ENCODE data around the gene NR2F6. TPM values are rescaled to one million over a fixed set of nuclear protein-coding genes. Genes with fewer than 3 reads are reported as not detected.

NR2F6 gene
- total RNA-seq, 5 donors from 2014 or later (not counting 1 experiment from before 2014, with no cell fraction given), result 0.55 to 6.4 (median 2.8) TPM

DNA sequence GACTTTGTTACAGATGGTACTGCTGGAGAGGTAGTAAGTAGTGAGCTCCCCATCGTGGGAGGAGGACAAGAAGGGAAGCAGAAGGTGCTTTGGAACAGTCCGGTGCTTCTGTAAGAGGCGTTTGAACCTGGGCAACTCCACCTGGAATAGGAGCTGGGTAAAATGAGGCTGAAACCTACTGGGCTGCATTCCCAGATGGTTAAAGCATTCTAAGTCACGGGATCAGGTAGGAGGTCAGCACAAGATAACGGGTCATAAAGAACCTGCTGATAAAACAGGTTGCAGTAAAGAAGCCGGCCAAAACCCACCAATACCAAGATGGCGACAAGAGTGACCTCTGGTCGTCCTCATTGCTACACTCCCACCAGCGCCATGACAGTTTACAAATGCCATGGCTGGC, 41.0 kb upstream of the NR2F6 start:
- ChIA-PET CTCF (interaction anchor here in 1 of 2 donors (0.6 kb wide), 1 partner anchor 98 kb away, joined by 4 read pairs; no protein-coding TSS in a partner anchor), POLR2A (interaction anchor here (0.6 to 0.7 kb wide), 2 partner anchors 407 to 451 kb away, joined by 3 to 5 read pairs; no protein-coding TSS in a partner anchor)
- Histone ChIP-seq H3K4me3 (ENCODE audit: control insufficient read depth in 1 of 2, extremely low read depth in 1 of 2, low read length in 1 of 2) (no peak overlapping the region), H3K36me3 (ENCODE audit: control insufficient read depth in 2 of 2, extremely low read depth in 1 of 2, insufficient read depth in 1 of 2, low read length in 1 of 2) (no peaks in the 10 kb centered on the region), H3K4me1 (ENCODE audit: control insufficient read depth in 1 of 2, extremely low read depth in 1 of 2, insufficient read depth in 2 of 2, low read length in 2 of 2) (peaks cover 6 to 19% of the 10 kb centered on the region in 2 experiments), H3K27ac (ENCODE audit: low read length) (no peak overlapping the region), H3K27me3 (replicated peaks in 1 of 2; ENCODE audit: control insufficient read depth in 2 of 2, extremely low read depth in 1 of 2, insufficient read depth in 2 of 2, low read length in 1 of 2) (peaks cover 0 to 34% of the 10 kb centered on the region in 2 experiments), H3K9me3 (no peaks in the 10 kb centered on the region)
- 92% methylated on average over 7 of the region's 9 CpGs for WGBS (ENCODE audit: insufficient coverage)
- DNase-seq (no peak), ATAC-seq (replicated peaks in 1 of 4) (no peak)
- Mint-ChIP-seq H3K27me3 (peaks cover 0 to 7% of the 10 kb centered on the region in 2 donors), H3K4me1 (peaks cover 4 to 8% (median 7%) of the 10 kb centered on the region in 3 donors), H3K9me3 (no peaks in the 10 kb centered on the region), H3K36me3 (no peaks in the 10 kb centered on the region), H3K27ac (no peak overlapping the region), H3K4me3 (no peak overlapping the region)

DNA sequence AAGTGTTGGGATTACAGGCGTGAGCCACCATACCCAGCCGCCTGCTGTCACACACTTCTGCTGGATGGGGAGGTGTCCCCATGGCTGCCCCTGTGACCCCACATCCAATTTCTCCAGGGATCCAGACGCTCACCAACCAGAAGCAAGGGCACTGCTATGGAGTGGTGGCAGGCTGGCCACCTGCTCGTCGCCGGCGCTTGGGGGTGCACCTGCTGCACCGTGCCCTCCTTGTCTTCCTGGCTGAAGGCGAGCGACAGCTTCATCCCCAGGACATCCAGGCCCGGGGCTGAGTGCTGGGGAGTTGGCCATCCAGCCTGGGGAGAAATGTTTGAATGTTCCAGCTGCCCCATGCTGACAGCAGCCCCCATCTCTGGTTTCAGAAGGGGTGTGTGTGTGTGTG, 40.5 kb upstream of the NR2F6 start:
- H3K27me3 Mint-ChIP-seq, result peaks cover 0 to 7% of the 10 kb centered on the region in 2 donors
- H3K9me3 Mint-ChIP-seq, result no peaks in the 10 kb centered on the region
- POLR2A ChIA-PET, result interaction anchor here in 1 of 2 donors (0.7 kb wide), 1 partner anchor 407 kb away, joined by 5 read pairs; no protein-coding TSS in a partner anchor
- Histone ChIP-seq H3K9me3 (no peaks in the 10 kb centered on the region), H3K4me1 (ENCODE audit: control insufficient read depth in 1 of 2, extremely low read depth in 1 of 2, insufficient read depth in 2 of 2, low read length in 2 of 2) (peaks cover 6 to 23% of the 10 kb centered on the region in 2 experiments), H3K27ac (ENCODE audit: low read length) (no peak overlapping the region), H3K27me3 (replicated peaks in 1 of 2; ENCODE audit: control insufficient read depth in 2 of 2, extremely low read depth in 1 of 2, insufficient read depth in 2 of 2, low read length in 1 of 2) (peaks cover 0 to 39% of the 10 kb centered on the region in 2 experiments), H3K36me3 (ENCODE audit: control insufficient read depth in 2 of 2, extremely low read depth in 1 of 2, insufficient read depth in 1 of 2, low read length in 1 of 2) (no peaks in the 10 kb centered on the region), H3K4me3 (ENCODE audit: control insufficient read depth in 1 of 2, extremely low read depth in 1 of 2, low read length in 1 of 2) (no peak overlapping the region)
- no peaks in the 10 kb centered on the region for H3K36me3 Mint-ChIP-seq
- H3K4me1 Mint-ChIP-seq, result peaks cover 4 to 7% (median 5%) of the 10 kb centered on the region in 3 donors
- H3K4me3 Mint-ChIP-seq, result no peak overlapping the region
- H3K27ac Mint-ChIP-seq, result no peak overlapping the region
- DNase-seq (no peak), ATAC-seq (replicated peaks in 1 of 4) (no peak)
- WGBS (ENCODE audit: insufficient coverage), result 94% methylated on average over 5 of the region's 11 CpGs
- CTCF ChIA-PET, result interaction anchor here in 1 of 2 donors (0.6 kb wide), 1 partner anchor 98 kb away, joined by 4 read pairs; no protein-coding TSS in a partner anchor

DNA sequence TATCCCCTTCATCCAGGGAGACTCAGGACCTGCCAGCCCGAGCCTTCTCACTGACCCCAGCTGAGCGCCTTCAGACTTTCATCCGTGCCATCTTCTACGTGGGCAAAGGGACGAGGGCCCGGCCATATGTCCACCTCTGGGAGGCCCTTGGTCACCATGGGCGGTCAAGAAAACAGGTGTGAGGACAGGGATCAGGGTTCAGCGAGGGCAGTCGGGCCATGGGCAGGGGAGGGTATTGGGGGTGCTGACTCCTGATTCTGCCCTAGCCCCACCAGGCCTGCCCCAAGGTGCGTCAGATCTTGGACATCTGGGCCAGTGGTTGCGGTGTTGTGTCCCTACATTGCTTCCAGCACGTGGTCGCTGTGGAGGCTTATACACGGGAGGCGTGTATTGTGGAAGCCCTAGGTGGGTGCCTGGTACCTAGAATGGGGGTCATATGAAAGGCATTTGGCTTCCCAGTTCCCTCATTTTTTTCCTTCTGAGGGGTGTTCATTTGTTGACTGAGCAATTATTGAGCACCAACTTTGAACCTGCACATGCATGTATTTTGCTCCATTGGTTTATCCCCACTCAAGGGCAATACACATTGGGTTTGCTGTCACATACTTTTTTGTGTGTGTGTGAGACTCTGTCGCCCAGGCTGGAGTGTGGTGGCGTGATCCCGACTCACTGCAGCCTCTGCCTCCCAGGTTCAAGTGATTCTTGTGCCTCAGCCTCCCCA, 39.9 kb upstream of the NR2F6 start:
- no peak overlapping the region for H3K4me3 ChIP-seq (ENCODE audit: control insufficient read depth in 1 of 2, extremely low read depth in 1 of 2, low read length in 1 of 2)
- H3K9me3 ChIP-seq, result no peaks in the 10 kb centered on the region
- H3K4me1 ChIP-seq (ENCODE audit: control insufficient read depth in 1 of 2, extremely low read depth in 1 of 2, insufficient read depth in 2 of 2, low read length in 2 of 2), result peaks cover 6 to 26% of the 10 kb centered on the region in 2 experiments
- Mint-ChIP-seq H3K4me3 (no peak overlapping the region), H3K4me1 (peaks cover 4 to 7% (median 5%) of the 10 kb centered on the region in 3 donors), H3K36me3 (no peaks in the 10 kb centered on the region), H3K27ac (no peak overlapping the region), H3K27me3 (peaks cover 0 to 7% of the 10 kb centered on the region in 2 donors), H3K9me3 (no peaks in the 10 kb centered on the region)
- no peak for DNase-seq
- CTCF ChIA-PET, result no interaction called here
- no peak for ATAC-seq (replicated peaks in 1 of 4)
- H3K27ac ChIP-seq (ENCODE audit: low read length), result no peak overlapping the region
- WGBS (ENCODE audit: insufficient coverage), result 90% methylated on average over 15 of the region's 18 CpGs
- H3K36me3 ChIP-seq (ENCODE audit: control insufficient read depth in 2 of 2, extremely low read depth in 1 of 2, insufficient read depth in 1 of 2, low read length in 1 of 2), result no peaks in the 10 kb centered on the region
- POLR2A ChIA-PET, result interaction anchor here in 1 of 2 donors (0.6 kb wide), 2 partner anchors 41 to 166 kb away, joined by 3 to 4 read pairs; no protein-coding TSS in a partner anchor
- H3K27me3 ChIP-seq (replicated peaks in 1 of 2; ENCODE audit: control insufficient read depth in 2 of 2, extremely low read depth in 1 of 2, insufficient read depth in 2 of 2, low read length in 1 of 2), result peaks cover 0 to 45% of the 10 kb centered on the region in 2 experiments

DNA sequence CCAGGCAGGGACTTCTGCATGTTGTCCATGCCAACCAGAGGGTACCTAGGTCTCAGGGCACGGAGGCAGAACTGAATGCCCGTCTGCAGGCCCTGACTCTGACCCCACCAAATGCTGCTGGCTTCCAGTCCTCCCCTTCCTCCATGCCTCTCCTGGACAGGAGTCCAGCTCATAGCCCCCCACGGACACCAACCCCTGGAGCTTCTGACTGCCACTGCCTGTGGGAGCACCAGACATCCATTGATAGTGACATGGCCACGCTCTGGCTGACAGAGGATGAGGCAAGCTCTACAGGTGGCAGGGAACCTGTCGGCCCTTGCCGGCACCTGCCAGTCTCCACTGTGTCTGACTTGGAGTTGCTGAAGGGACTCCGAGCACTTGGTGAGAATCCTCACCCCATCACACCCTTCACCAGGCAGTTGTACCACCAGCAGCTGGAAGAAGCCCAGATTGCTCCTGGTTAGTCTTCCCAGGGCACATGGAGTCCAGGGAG, 37.8 kb upstream of the NR2F6 start:
- Histone ChIP-seq H3K36me3 (ENCODE audit: control insufficient read depth in 2 of 2, extremely low read depth in 1 of 2, insufficient read depth in 1 of 2, low read length in 1 of 2) (peaks cover 0 to 7% of the 10 kb centered on the region in 2 donors), H3K9me3 (no peaks in the 10 kb centered on the region), H3K4me3 (ENCODE audit: control insufficient read depth in 1 of 2, extremely low read depth in 1 of 2, low read length in 1 of 2) (no peak overlapping the region), H3K27me3 (replicated peaks in 1 of 2; ENCODE audit: control insufficient read depth in 2 of 2, extremely low read depth in 1 of 2, insufficient read depth in 2 of 2, low read length in 1 of 2) (peaks cover 0 to 38% of the 10 kb centered on the region in 2 experiments), H3K4me1 (ENCODE audit: control insufficient read depth in 1 of 2, extremely low read depth in 1 of 2, insufficient read depth in 2 of 2, low read length in 2 of 2) (peaks cover 6 to 22% of the 10 kb centered on the region in 2 experiments), H3K27ac (ENCODE audit: low read length) (no peak overlapping the region)
- POLR2A ChIA-PET, result interaction anchor here in 1 of 2 donors (0.5 kb wide), 1 partner anchor 62 kb away, joined by 9 read pairs; no protein-coding TSS in a partner anchor
- ATAC-seq (replicated peaks in 1 of 4) (no peak), DNase-seq (no peak)
- Mint-ChIP-seq H3K27ac (no peak overlapping the region), H3K36me3 (no peaks in the 10 kb centered on the region), H3K4me3 (peak overlapping the region in 2 of 3 donors; percentile 43 to 77), H3K27me3 (peaks cover 0 to 5% of the 10 kb centered on the region in 2 donors), H3K9me3 (no peaks in the 10 kb centered on the region), H3K4me1 (peaks cover 4 to 7% (median 5%) of the 10 kb centered on the region in 3 donors)
- WGBS (ENCODE audit: insufficient coverage), result 93% methylated on average over 6 of the region's 7 CpGs
- CTCF ChIA-PET, result no interaction called here

DNA sequence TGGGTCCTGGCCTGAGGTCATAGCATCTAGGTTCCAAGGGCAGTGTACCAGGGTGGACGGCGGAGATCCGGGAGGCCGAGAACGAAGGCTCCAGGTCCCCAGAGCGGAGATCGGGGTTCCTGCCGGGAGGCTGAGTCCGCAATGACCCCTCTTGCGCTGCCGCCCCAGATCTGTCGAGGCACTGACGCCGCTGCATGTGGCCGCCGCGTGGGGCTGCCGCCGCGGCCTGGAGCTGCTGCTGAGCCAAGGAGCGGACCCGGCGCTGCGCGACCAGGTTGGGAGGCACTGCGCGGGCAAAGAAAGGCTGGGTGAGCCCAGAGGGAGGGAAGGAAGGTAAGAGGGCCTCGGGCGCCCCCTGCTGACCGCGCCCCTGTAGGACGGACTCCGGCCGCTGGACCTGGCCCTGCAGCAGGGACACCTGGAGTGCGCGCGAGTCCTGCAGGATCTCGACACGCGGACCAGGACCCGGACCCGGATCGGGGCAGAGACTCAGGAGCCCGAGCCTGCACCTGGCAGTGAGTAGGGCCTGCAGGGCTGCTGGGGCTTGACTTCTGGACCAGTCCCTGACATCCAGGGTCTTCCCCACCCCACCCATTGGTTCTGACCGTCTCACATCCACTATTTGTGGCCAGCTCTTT, 36.9 kb upstream of the NR2F6 start:
- H3K4me3 Mint-ChIP-seq, result peak overlapping the region; percentile 70 to 82 (median 77)
- H3K4me1 Mint-ChIP-seq, result peaks cover 4 to 7% (median 5%) of the 10 kb centered on the region in 3 donors
- ATAC-seq (replicated peaks in 1 of 4), result peak; percentile 92 to 94 (median 93)
- peak in 34 of 35 experiments; percentile 44 to 88 (median 62) for DNase-seq
- WGBS (ENCODE audit: insufficient coverage), result 3% methylated on average over 45 of the region's 45 CpGs
- H3K36me3 Mint-ChIP-seq, result peaks cover under 1% of the 10 kb centered on the region
- peak overlapping the region; percentile 48 to 81 for H3K4me3 ChIP-seq (ENCODE audit: control insufficient read depth in 1 of 2, extremely low read depth in 1 of 2, low read length in 1 of 2)
- no peaks in the 10 kb centered on the region for H3K9me3 Mint-ChIP-seq
- H3K27ac ChIP-seq (ENCODE audit: low read length), result no peak overlapping the region
- H3K27me3 ChIP-seq (replicated peaks in 1 of 2; ENCODE audit: control insufficient read depth in 2 of 2, extremely low read depth in 1 of 2, insufficient read depth in 2 of 2, low read length in 1 of 2), result peaks cover 0 to 31% of the 10 kb centered on the region in 2 experiments
- H3K9me3 ChIP-seq, result no peaks in the 10 kb centered on the region
- ChIA-PET CTCF (interaction anchor here in 1 of 2 donors (2.1 kb wide), 1 partner anchor 16 kb away, joined by 10 read pairs; the partner anchor contains the start of gene BABAM1), POLR2A (no interaction called here)
- peaks cover 2 to 11% of the 10 kb centered on the region in 2 donors for H3K36me3 ChIP-seq (ENCODE audit: control insufficient read depth in 2 of 2, extremely low read depth in 1 of 2, insufficient read depth in 1 of 2, low read length in 1 of 2)
- peaks cover 6 to 22% of the 10 kb centered on the region in 2 experiments for H3K4me1 ChIP-seq (ENCODE audit: control insufficient read depth in 1 of 2, extremely low read depth in 1 of 2, insufficient read depth in 2 of 2, low read length in 2 of 2)
- peaks cover 0 to 2% of the 10 kb centered on the region in 2 donors for H3K27me3 Mint-ChIP-seq
- H3K27ac Mint-ChIP-seq, result no peak overlapping the region

Data from T-cell (primary cell).